Measurements from ENCODE around the gene SLC25A15.

Gene SLC25A15

DNA sequence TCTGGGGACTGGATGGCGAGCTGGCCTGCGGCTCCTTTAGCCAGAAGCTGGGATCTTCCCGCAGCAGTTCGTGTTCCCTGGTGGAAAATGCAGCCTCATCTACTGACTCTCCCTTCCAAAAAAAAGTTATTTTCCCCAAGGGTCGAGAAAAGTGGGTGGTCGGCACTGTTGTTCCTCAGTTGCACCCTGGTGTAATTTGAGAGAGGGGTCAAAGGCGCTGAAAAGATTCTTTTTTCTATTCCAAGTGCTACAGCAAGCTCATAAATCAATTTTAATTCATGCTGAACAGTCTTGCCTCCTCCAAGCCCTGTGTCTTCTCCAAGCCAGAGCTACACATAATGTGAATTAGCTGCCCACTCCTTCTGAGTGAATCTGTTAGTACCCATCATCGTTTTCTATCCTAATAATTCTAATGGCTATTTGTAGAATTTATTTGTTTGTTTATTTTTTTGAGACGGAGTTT, 774 bp downstream of the SLC25A15 start:
- no peak for DNase-seq (ENCODE audit: low read depth)
- TF ChIP-seq, protein P1, sequence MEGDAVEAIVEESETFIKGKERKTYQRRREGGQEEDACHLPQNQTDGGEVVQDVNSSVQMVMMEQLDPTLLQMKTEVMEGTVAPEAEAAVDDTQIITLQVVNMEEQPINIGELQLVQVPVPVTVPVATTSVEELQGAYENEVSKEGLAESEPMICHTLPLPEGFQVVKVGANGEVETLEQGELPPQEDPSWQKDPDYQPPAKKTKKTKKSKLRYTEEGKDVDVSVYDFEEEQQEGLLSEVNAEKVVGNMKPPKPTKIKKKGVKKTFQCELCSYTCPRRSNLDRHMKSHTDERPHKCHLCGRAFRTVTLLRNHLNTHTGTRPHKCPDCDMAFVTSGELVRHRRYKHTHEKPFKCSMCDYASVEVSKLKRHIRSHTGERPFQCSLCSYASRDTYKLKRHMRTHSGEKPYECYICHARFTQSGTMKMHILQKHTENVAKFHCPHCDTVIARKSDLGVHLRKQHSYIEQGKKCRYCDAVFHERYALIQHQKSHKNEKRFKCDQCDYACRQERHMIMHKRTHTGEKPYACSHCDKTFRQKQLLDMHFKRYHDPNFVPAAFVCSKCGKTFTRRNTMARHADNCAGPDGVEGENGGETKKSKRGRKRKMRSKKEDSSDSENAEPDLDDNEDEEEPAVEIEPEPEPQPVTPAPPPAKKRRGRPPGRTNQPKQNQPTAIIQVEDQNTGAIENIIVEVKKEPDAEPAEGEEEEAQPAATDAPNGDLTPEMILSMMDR (conservative IDR thresholded peaks at IDR 0.05; ENCODE audit: control insufficient read depth, insufficient read depth, low read depth, low read length): no peak
- H3K4me3 ChIP-seq (ENCODE audit: control insufficient read depth, low read depth, low read length): peak overlapping the region; percentile 73

DNA sequence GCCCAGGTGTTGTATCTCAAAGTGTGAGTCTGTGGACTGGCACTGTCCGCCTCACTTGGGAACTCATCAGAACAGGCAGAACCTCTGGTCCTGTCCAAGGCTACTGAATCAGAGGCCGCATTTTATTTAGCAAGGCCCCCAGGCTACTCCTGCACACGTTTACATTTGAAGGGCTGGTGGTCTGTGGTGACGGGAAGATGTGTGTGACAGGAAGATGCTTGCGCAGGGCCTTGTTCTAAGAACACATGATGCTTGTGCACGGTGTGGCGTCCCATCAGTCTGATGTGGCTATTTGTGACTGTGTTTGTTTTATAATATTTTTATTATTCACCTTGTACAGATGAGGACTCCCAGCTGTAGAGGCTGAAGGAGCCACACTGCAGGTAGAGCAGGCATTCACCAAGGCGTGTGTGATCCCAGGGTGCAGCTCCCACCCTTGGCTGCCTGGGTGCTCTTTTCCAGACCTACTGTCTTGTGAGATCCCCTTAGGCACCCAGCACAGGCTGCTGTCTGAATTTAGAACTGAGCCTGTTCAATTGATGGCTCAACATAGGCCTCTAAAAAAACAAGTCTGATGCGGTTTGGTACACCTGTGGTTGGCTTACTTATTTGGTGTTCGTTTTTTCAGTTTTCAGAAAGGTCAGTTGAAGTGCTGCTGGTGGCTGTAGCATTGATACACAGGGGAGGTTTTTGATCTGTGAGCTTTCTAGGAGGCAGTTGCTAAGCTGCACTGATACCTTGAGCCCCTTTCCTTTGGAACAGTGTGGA, 3.1 kb downstream of the SLC25A15 start:
- no peak overlapping the region for H3K4me3 ChIP-seq (ENCODE audit: control insufficient read depth, low read depth, low read length)
- no peak for DNase-seq (ENCODE audit: low read depth)
- TF ChIP-seq, protein P1 (conservative IDR thresholded peaks at IDR 0.05; ENCODE audit: control insufficient read depth, insufficient read depth, low read depth, low read length): no peak

DNA sequence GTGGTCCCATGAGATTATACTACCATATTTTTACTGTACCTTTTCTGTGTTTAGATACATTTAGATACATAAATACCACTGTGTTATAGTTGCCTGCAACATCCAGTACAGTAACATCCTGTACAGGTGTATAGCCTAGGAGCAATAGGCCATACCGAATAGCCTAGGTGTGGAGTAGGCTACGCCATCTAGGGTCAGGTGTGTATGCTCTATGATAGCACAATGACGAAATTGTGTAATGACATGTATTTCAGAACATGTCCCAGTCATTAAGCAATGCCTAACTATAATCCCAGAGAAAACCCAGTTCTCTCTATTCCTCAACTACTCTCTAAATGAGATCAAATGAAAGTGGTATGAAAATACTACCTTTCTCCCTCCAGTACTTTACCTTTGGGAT, 3.9 kb downstream of the SLC25A15 start:
- DNase-seq (ENCODE audit: low read depth): no peak

DNA sequence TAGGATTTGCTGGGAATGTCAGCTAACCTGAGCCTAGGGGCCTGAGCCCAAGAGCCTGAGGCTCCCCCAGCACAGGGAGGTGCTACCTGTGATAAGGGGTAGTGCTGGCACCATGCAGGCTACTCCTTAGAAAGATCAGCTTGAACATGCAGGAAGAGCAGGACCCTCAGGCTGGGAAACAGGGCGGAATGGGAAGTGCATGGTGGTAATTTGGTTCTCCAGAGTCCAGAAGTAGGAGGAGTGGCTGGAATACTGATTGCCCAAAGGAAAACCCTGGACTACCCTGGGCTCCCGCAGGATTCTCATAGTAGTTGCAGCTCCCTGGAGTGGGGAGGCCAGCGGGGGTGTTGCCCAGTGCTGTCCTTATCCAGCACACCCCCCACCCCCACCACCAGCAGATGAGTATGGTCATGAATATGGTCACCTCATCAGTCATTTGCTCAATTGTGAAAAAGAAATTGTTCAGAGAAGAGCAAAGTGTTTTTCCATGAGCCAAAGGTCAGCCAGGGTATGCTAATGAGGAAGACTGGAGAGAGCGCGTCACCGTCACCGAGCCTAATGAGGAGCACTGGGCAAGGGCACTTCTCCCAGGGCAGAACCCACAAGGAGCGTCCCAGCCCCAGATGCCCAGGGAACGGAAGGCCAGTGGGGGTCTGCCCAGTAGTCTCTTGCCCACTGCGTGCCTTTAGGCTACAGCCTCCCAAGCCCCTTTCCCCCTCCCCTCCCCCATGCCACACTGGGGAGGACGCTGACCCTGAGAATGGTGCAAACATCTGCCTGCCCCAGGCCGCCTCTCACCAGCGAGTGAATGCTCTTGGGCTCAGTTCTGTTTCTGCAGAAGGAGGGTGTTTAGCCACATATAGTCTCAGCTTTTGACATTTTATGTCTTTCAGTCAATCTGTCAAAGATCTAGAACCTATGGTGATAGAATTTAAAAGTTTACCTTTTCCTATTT, 5.3 kb downstream of the SLC25A15 start:
- TF ChIP-seq, protein P1 (conservative IDR thresholded peaks at IDR 0.05; ENCODE audit: control insufficient read depth, insufficient read depth, low read depth, low read length): no peak
- no peak overlapping the region for H3K4me3 ChIP-seq (ENCODE audit: control insufficient read depth, low read depth, low read length)
- no peak for DNase-seq (ENCODE audit: low read depth)

More for the DNA sequence above, 3.9 kb downstream of the SLC25A15 start:
- H3K4me3 ChIP-seq (ENCODE audit: control insufficient read depth, low read depth, low read length): no peak overlapping the region
- TF ChIP-seq, protein P1 (conservative IDR thresholded peaks at IDR 0.05; ENCODE audit: control insufficient read depth, insufficient read depth, low read depth, low read length): no peak

DNA sequence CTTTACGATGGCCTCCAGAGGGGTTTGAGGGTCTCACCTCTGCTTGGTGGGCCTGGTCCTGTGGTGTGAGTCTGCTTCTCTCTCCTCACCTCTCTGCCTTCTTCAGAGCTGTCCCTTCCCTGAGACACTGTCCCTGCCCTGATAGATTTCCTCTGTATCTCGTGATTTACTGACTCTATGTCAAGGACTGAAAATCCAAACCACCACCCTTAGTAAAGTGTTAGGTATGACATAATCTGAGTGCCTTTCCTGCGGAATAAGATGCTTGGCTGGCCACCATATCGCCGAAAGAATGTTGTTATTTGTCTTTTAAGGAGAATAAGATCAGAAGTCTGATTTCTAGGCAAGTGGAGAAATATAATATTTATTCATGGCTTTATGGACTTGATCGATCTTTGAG, 7.2 kb downstream of the SLC25A15 start:
- no peak overlapping the region for H3K4me3 ChIP-seq (ENCODE audit: control insufficient read depth, low read depth, low read length)
- TF ChIP-seq, protein P1 (conservative IDR thresholded peaks at IDR 0.05; ENCODE audit: control insufficient read depth, insufficient read depth, low read depth, low read length): no peak

DNA sequence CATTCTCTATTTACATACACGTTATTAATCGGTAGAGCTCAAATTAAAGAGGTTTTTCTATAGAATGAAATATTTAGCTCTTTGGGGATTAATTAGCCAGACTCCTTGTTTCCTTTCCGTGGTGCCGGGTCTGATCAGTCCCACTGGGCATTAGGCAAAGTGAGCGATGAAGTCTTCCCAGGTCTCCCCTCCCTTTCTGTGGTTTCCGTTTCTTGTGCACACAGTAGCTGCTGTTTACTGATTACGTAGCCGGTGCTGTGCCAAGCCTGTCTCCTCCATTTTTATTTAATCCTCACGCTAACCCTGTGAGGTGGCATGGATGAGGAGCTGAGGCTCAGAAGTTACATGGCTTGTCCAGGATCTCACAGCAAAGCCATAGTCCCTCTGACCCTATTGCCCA, 9.0 kb downstream of the SLC25A15 start:
- no peak for DNase-seq (ENCODE audit: low read depth)
- TF ChIP-seq, protein P1 (conservative IDR thresholded peaks at IDR 0.05; ENCODE audit: control insufficient read depth, insufficient read depth, low read depth, low read length): no peak
- no peak overlapping the region for H3K4me3 ChIP-seq (ENCODE audit: control insufficient read depth, low read depth, low read length)

More for the DNA sequence above, 7.2 kb downstream of the SLC25A15 start:
- no peak for DNase-seq (ENCODE audit: low read depth)

Data from fibroblast of mammary gland (primary cell).